Stimulated activated CD4-positive, alpha-beta T cell treated with anti-CD3 and anti-CD28 coated beads, Interleukin-1b, Interleukin-23, amount 100 ng/mL, for 1 hour (primary cell): Measurements from ENCODE around the gene WDR33.
"Not testable (repeated sequence)": the region's sequence is repeated elsewhere in the genome, so short reads cannot be mapped to it uniquely, and the experiment has no call there.

Source experiments
- DNase-seq, 2 donors: peaks; one replicate each; pipeline ENCODE4 v3.0.0-alpha.2; 2020; ENCODE audit warnings: low read depth in 2 of 2

The WDR33 gene

GRCh38 chr2:127810619-127811396, at the start of gene WDR33:
WDR33 (minus strand) TSS chr2:127811171; CDS start chr2:127770981, 40,190 bp downstream.
- peak; percentile 83 to 84 for DNase-seq

- DNase-seq, result no peak
Measured at GRCh38 chr2:127860130-127860529, 49.2 kb upstream of the WDR33 start.

GRCh38 chr2:127859712-127860085, 48.7 kb upstream of the WDR33 start:
- DNase-seq, result peak; percentile 18 to 34

DNA sequence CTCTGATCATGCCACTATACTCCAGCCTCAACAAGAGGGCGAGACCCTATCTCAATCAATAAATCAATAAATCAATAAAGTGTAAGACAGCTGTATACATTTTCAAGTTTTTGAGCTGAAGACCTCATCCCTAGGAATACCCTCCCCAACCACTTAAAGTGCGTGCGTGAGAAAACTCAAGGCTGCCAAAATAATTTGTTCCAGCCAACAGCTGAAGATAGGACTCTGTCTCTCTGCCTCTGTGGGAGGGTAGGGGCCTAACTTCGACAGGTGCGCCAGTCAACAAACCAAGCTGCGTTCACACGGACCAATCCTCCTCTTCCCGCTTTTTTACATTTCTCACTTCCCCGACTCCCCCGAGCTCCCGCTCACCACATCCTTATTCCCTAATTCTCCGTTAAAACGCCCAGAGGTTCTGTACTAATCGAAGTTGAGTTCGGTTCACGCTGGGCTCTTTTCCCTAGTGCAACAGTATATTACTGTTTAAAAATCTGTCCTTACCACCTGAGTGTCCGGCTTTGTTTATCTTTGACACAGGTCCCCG, 46.4 kb upstream of the WDR33 start:
- no peak for DNase-seq

DNA sequence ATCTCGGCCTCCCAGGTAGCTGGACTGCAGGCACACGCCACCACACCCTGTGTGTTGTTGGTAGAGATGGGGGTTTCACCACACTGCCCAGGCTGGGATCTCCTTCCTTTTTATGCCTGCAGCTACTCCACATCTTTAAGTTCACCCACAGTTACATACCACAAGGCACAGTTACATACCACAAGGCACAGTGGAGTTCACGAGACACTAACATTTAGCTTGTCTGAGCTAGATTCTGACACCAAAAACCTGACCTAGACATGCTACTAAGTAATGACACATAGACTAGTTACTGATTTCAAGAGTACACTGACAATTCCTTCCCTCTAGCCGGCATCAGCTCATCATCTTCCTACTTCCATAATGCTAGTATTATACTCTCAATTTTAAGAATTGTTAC, 42.7 kb upstream of the WDR33 start:
- DNase-seq, result no peak

GRCh38 chr2:127852388-127852787, 41.4 kb upstream of the WDR33 start:
- no peak for DNase-seq

- DNase-seq, result no peak
Measured at GRCh38 chr2:127847931-127848330, 37.0 kb upstream of the WDR33 start.

- no peak for DNase-seq
Measured at GRCh38 chr2:127844973-127845372, 34.0 kb upstream of the WDR33 start.

DNA sequence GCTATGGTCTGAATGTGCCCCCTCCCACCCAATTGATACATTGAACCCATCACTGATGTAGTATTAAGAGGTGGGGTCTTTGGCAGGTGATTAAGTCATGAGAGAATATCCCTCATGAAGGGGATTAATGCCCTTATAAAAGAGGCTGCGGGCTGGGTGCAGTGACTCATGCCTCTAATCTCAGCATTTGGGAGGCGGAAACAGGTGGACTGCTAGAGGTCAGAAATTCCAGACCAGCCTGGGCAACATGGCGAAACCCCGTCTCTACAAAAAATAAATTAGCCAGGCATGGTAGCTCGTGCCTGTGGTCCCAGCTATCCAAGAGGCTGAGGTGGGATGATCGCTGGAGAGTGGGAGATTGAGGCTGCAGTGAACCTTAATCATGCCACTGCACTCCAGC, 32.7 kb upstream of the WDR33 start:
- DNase-seq, result no peak

DNA sequence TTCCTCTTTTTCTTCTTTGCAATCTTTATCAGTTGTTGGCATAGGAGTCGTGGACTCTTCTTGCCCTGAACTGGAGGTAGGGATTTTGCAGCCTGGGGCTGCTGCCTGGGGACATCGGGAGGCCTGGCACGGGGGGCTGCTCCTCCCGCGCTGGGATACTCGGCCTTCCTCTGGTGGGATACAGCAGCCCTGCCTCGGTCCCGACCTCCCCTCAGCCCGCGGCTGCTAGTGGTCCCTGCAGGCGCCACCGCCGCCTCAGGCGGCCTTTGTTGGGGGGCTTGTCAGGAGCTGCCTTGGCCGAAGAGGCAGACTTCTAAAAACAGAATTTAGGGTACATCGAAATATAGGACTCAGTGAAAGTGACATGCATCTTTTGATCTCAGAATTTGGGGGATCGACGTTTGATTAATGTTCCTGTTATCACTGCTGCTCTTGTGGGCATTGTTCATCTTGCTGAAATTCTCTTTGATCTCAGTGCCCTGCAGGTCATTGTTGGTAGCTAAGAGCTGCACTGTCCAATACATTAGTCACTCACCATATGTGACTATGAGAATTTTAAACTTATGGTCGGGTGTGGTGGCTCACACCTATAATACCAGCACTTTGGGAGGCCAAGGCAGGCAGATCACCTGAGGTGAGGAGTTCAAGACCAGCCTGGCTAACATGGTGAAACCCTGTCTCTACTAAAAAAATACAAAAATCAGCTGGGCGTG, 30.7 kb upstream of the WDR33 start:
- DNase-seq, result no peak

GRCh38 chr2:127840893-127841292, 29.9 kb upstream of the WDR33 start:
- no peak for DNase-seq

GRCh38 chr2:127834951-127835350, 24.0 kb upstream of the WDR33 start:
- no peak for DNase-seq

GRCh38 chr2:127829845-127830246, 18.9 kb upstream of the WDR33 start:
- no peak for DNase-seq

GRCh38 chr2:127826708-127827107, 15.7 kb upstream of the WDR33 start:
- DNase-seq, result not testable (repeated sequence)

GRCh38 chr2:127826047-127826446, 15.1 kb upstream of the WDR33 start:
- DNase-seq, result no peak

- no peak for DNase-seq
Measured at GRCh38 chr2:127820080-127820668, 9.2 kb upstream of the WDR33 start.

DNA sequence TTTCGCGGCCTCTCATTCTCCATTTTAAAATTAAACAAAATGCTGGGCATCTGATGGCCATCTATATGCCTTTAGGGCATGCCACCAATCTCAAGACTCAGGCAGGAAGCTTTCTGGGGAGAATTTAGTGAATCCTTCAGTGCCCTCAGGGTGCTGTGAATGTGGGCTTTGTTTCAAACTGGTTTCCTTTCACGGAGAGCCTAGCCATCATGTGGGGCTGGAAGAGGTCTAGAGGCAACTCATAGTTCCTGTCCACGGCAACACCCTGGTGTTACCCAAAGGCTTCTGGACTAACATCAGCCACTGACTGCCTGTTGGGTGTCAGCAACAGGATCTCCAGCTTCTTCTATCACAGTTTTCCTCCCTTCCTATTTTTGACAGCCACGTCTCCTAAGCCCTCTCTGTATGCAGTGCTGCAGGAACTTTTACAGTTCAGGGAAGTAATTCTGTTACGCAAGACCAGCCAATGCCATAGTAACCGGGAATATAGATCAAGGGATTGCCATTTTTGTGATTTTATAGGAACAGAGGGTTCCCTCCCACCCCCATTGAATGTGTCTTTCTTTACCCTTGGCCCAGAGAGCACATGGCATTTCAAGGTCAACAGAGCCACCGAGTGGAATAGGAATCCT, 7.9 kb upstream of the WDR33 start:
- DNase-seq, result no peak

DNA sequence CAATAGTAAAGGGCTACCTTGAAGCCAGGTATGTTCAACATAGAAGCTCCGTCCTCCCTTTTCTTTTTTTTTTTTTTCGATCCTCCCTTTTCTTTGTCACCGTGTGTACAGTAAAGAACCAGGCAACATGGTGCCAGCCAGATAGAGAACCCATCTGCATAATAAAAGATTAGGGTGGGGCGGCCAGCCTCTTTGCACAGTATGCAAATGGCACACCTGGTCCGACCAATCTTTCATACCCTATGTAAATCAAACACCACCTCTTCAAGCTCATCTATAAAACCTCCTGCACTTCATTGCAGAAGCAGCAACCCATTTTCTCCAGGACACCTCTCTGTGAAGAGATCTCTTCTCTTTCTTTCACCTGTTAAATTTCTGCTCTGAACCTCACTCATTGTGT, 7.3 kb upstream of the WDR33 start:
- DNase-seq, result no peak

- no peak for DNase-seq
Measured at GRCh38 chr2:127814677-127815076, 3.7 kb upstream of the WDR33 start.

DNA sequence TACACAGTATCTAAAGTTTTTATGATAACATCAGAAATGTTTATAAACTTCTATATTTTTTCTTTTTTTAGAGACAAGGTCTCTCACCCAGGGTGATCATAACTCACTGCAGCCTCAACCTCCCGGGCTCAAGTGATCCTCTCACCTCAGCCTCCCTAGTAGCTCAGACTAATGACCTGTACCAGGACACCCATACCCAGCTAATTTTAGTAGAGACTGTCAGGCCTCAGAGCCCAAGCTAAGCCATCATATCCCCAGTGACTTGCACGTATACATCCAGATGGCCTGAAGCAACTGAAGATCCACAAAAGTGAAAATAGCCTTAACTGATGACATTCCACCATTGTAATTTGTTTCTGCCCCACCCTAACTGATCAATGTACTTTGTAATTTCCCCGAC, 1.5 kb upstream of the WDR33 start:
- DNase-seq, result not testable (repeated sequence)

- DNase-seq, result no peak
Measured at GRCh38 chr2:127811397-127812321, 688 bp upstream of the WDR33 start.
